MG63 (cell line): Measurements from ENCODE around the gene MEGF8. TPM values are rescaled to one million over a fixed set of nuclear protein-coding genes. Genes with fewer than 3 reads are reported as not detected.

Experiments
- DNase-seq: peaks from one replicate; pipeline ENCODE4 v3.0.0-alpha.2; 2020
- H3K27me3 ChIP-seq: fragments of 250-450 bp; sonication (Bioruptor Pico); 2 replicates; pipeline ENCODE4 v1.5.1; 2020; ENCODE audit warnings: mild to moderate bottlenecking, moderate library complexity
- H3K36me3 ChIP-seq: fragments of 250-450 bp; sonication (Bioruptor Pico); 2 replicates; pipeline ENCODE4 v1.5.1; 2020; ENCODE audit warnings: mild to moderate bottlenecking, moderate library complexity
- H3K4me3 ChIP-seq: fragments of 250-450 bp; sonication (Bioruptor Pico); 2 replicates; pipeline ENCODE4 v1.5.1; 2020; ENCODE audit warnings: mild to moderate bottlenecking, moderate library complexity
- H3K9me3 ChIP-seq: fragments of 250-450 bp; sonication (Bioruptor Pico); 2 replicates; pipeline ENCODE4 v1.5.1; 2020; ENCODE audit warnings: mild to moderate bottlenecking, moderate library complexity
- total RNA-seq: library from RNA; depleted of rRNA; stranded (reverse); fragments of >200 nt; shearing (Covaris generic); gene quantifications from 2 replicates; pipeline ENCODE4 v1.2.3, GENCODE V29; 2014; ENCODE audit warnings: low replicate concordance

MEGF8 gene
- total RNA-seq, 1 experiment from 2014 or later, result 26.7 TPM

GRCh38 chr19:42353341-42354015 lies 28.0 kb downstream of the MEGF8 start:
- Histone ChIP-seq H3K27me3 (no peaks in the 10 kb centered on the region), H3K36me3 (peaks cover 9% of the 10 kb centered on the region), H3K4me3 (no peak overlapping the region), H3K9me3 (no peaks in the 10 kb centered on the region)
- DNase-seq, result no peak

GRCh38 chr19:42355896-42356295 lies 30.5 kb downstream of the MEGF8 start:
- Histone ChIP-seq H3K9me3 (no peaks in the 10 kb centered on the region), H3K36me3 (peaks cover 11% of the 10 kb centered on the region), H3K27me3 (no peaks in the 10 kb centered on the region), H3K4me3 (no peak overlapping the region)
- DNase-seq, result no peak

GRCh38 chr19:42356686-42357085 lies 31.3 kb downstream of the MEGF8 start:
- Histone ChIP-seq H3K27me3 (no peaks in the 10 kb centered on the region), H3K9me3 (no peaks in the 10 kb centered on the region), H3K4me3 (no peak overlapping the region), H3K36me3 (peaks cover 11% of the 10 kb centered on the region)
- no peak for DNase-seq

GRCh38 chr19:42357290-42357689 lies 31.9 kb downstream of the MEGF8 start:
- no peak for DNase-seq
- H3K36me3 ChIP-seq, result peaks cover 12% of the 10 kb centered on the region
- H3K4me3 ChIP-seq, result no peak overlapping the region
- H3K9me3 ChIP-seq, result no peaks in the 10 kb centered on the region; the same call in 1 of the 2 replicates
- no peaks in the 10 kb centered on the region for H3K27me3 ChIP-seq

- H3K27me3 ChIP-seq, result no peaks in the 10 kb centered on the region
- peaks cover 12% of the 10 kb centered on the region for H3K9me3 ChIP-seq
- DNase-seq, result no peak
- no peak overlapping the region for H3K4me3 ChIP-seq
- H3K36me3 ChIP-seq, result peaks cover 32% of the 10 kb centered on the region
Measured at GRCh38 chr19:42360787-42361544, 35.5 kb downstream of the MEGF8 start.

- H3K36me3 ChIP-seq, result peaks cover 33% of the 10 kb centered on the region
- H3K9me3 ChIP-seq, result peaks cover 12% of the 10 kb centered on the region
- H3K27me3 ChIP-seq, result no peaks in the 10 kb centered on the region
- no peak overlapping the region for H3K4me3 ChIP-seq
- no peak for DNase-seq
Measured at GRCh38 chr19:42361545-42361910, 36.1 kb downstream of the MEGF8 start.

GRCh38 chr19:42362342-42362741 lies 36.9 kb downstream of the MEGF8 start:
- DNase-seq, result no peak
- Histone ChIP-seq H3K27me3 (no peaks in the 10 kb centered on the region), H3K9me3 (peaks cover 12% of the 10 kb centered on the region), H3K4me3 (no peak overlapping the region), H3K36me3 (peaks cover 35% of the 10 kb centered on the region)

GRCh38 chr19:42362891-42363440 lies 37.5 kb downstream of the MEGF8 start:
- Histone ChIP-seq H3K27me3 (no peaks in the 10 kb centered on the region), H3K4me3 (no peak overlapping the region), H3K36me3 (peaks cover 39% of the 10 kb centered on the region), H3K9me3 (peaks cover 12% of the 10 kb centered on the region)
- DNase-seq, result no peak

- no peak overlapping the region for H3K4me3 ChIP-seq
- no peak for DNase-seq
- H3K36me3 ChIP-seq, result peaks cover 39% of the 10 kb centered on the region
- H3K9me3 ChIP-seq, result peaks cover 12% of the 10 kb centered on the region
- no peaks in the 10 kb centered on the region for H3K27me3 ChIP-seq
Measured at GRCh38 chr19:42363614-42364346, 38.3 kb downstream of the MEGF8 start.

- H3K9me3 ChIP-seq, result peaks cover 12% of the 10 kb centered on the region
- no peak overlapping the region for H3K4me3 ChIP-seq
- DNase-seq, result no peak
- H3K27me3 ChIP-seq, result no peaks in the 10 kb centered on the region
- H3K36me3 ChIP-seq, result peaks cover 34% of the 10 kb centered on the region
Measured at GRCh38 chr19:42366673-42367072, 41.2 kb downstream of the MEGF8 start.

- Histone ChIP-seq H3K27me3 (no peaks in the 10 kb centered on the region), H3K9me3 (peaks cover 12% of the 10 kb centered on the region), H3K36me3 (peaks cover 30% of the 10 kb centered on the region), H3K4me3 (no peak overlapping the region)
- DNase-seq, result no peak
Measured at GRCh38 chr19:42367929-42368328, 42.5 kb downstream of the MEGF8 start.

GRCh38 chr19:42368360-42368759 lies 42.9 kb downstream of the MEGF8 start:
- Histone ChIP-seq H3K4me3 (no peak overlapping the region), H3K27me3 (no peaks in the 10 kb centered on the region), H3K9me3 (peaks cover 8% of the 10 kb centered on the region), H3K36me3 (peaks cover 26% of the 10 kb centered on the region)
- no peak for DNase-seq

- no peak for DNase-seq
- H3K27me3 ChIP-seq, result no peaks in the 10 kb centered on the region
- peaks cover 21% of the 10 kb centered on the region for H3K36me3 ChIP-seq
- peaks cover 6% of the 10 kb centered on the region for H3K9me3 ChIP-seq
- H3K4me3 ChIP-seq, result no peak overlapping the region
Measured at GRCh38 chr19:42368765-42369164, 43.3 kb downstream of the MEGF8 start.

- Histone ChIP-seq H3K27me3 (no peaks in the 10 kb centered on the region), H3K9me3 (no peaks in the 10 kb centered on the region; the same call in 1 of the 2 replicates), H3K36me3 (peaks cover 14% of the 10 kb centered on the region), H3K4me3 (no peak overlapping the region)
- DNase-seq, result no peak
Measured at GRCh38 chr19:42369433-42370067, 44.1 kb downstream of the MEGF8 start.

GRCh38 chr19:42370068-42370520 lies 44.7 kb downstream of the MEGF8 start:
- no peaks in the 10 kb centered on the region; the same call in 1 of the 2 replicates for H3K9me3 ChIP-seq

GRCh38 chr19:42370626-42371175 lies 45.3 kb downstream of the MEGF8 start:
- DNase-seq, result no peak
- no peak overlapping the region for H3K4me3 ChIP-seq
- no peaks in the 10 kb centered on the region for H3K27me3 ChIP-seq
- H3K36me3 ChIP-seq, result peaks cover 7% of the 10 kb centered on the region; the same call in 1 of the 2 replicates
- no peaks in the 10 kb centered on the region; the same call in 1 of the 2 replicates for H3K9me3 ChIP-seq

More at GRCh38 chr19:42370068-42370520, 44.7 kb downstream of the MEGF8 start:
- no peak for DNase-seq
- no peaks in the 10 kb centered on the region for H3K27me3 ChIP-seq
- H3K4me3 ChIP-seq, result no peak overlapping the region
- H3K36me3 ChIP-seq, result peaks cover 8% of the 10 kb centered on the region
